ENCODE results near the gene GET3.

The GET3 gene

GRCh38 chr19:12770922-12771321 lies 33.6 kb downstream of the GET3 start:
- Histone ChIP-seq H3K4me1 (ENCODE audit: low read length) (peaks cover 22% of the 10 kb centered on the region), H3K9me3 (replicated peaks; ENCODE audit: insufficient read depth, low read length) (no peaks in the 10 kb centered on the region), H3F3A (ENCODE audit: insufficient read depth, low read length) (peaks cover 6% of the 10 kb centered on the region; the same call in 1 of the 2 replicates), H3K9me2 (replicated peaks; ENCODE audit: insufficient read depth, low read length) (no peaks in the 10 kb centered on the region), H3K4me3 (ENCODE audit: low read length) (no peak overlapping the region), H3K27ac (ENCODE audit: low read length) (no peak overlapping the region), H3K9ac (ENCODE audit: low read length) (no peak overlapping the region), H3K27me3 (replicated peaks; ENCODE audit: insufficient read depth, low read length) (no peaks in the 10 kb centered on the region), H2AFZ (ENCODE audit: low read length) (no peak overlapping the region), H3K36me3 (replicated peaks; ENCODE audit: insufficient read depth, low read length) (no peaks in the 10 kb centered on the region), H4K20me1 (ENCODE audit: insufficient read depth, low read length) (no peaks in the 10 kb centered on the region), H3K79me2 (ENCODE audit: low read length) (no peaks in the 10 kb centered on the region), H3K4me2 (ENCODE audit: low read depth, low read length) (no peak overlapping the region)
- TF ChIP-seq EZH2phosphoT487 (IDR thresholded peaks at IDR 0.05; ENCODE audit: low read length): no peak
- TF ChIP-seq, protein P1, sequence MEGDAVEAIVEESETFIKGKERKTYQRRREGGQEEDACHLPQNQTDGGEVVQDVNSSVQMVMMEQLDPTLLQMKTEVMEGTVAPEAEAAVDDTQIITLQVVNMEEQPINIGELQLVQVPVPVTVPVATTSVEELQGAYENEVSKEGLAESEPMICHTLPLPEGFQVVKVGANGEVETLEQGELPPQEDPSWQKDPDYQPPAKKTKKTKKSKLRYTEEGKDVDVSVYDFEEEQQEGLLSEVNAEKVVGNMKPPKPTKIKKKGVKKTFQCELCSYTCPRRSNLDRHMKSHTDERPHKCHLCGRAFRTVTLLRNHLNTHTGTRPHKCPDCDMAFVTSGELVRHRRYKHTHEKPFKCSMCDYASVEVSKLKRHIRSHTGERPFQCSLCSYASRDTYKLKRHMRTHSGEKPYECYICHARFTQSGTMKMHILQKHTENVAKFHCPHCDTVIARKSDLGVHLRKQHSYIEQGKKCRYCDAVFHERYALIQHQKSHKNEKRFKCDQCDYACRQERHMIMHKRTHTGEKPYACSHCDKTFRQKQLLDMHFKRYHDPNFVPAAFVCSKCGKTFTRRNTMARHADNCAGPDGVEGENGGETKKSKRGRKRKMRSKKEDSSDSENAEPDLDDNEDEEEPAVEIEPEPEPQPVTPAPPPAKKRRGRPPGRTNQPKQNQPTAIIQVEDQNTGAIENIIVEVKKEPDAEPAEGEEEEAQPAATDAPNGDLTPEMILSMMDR (IDR thresholded peaks at IDR 0.05; ENCODE audit: low read length): no peak
- TF ChIP-seq EZH2 (optimal IDR thresholded peaks at IDR 0.05; ENCODE audit: low read depth, low read length): no peak
- no peak for DNase-seq

GRCh38 chr19:12772323-12772722 lies 35.0 kb downstream of the GET3 start:
- no peaks in the 10 kb centered on the region for H4K20me1 ChIP-seq (ENCODE audit: insufficient read depth, low read length)
- no peaks in the 10 kb centered on the region for H3K9me3 ChIP-seq (replicated peaks; ENCODE audit: insufficient read depth, low read length)
- peaks cover 19% of the 10 kb centered on the region for H3K4me1 ChIP-seq (ENCODE audit: low read length)
- no peak overlapping the region for H3K27ac ChIP-seq (ENCODE audit: low read length)
- no peak for DNase-seq
- H3K9ac ChIP-seq (ENCODE audit: low read length): no peak overlapping the region
- H3K9me2 ChIP-seq (replicated peaks; ENCODE audit: insufficient read depth, low read length): no peaks in the 10 kb centered on the region
- H3K4me3 ChIP-seq (ENCODE audit: low read length): no peak overlapping the region
- no peaks in the 10 kb centered on the region for H3K27me3 ChIP-seq (replicated peaks; ENCODE audit: insufficient read depth, low read length)
- no peak overlapping the region for H3K4me2 ChIP-seq (ENCODE audit: low read depth, low read length)
- no peaks in the 10 kb centered on the region for H3K36me3 ChIP-seq (replicated peaks; ENCODE audit: insufficient read depth, low read length)
- no peak overlapping the region for H2AFZ ChIP-seq (ENCODE audit: low read length)
- peaks cover 6% of the 10 kb centered on the region; the same call in 1 of the 2 replicates for H3F3A ChIP-seq (ENCODE audit: insufficient read depth, low read length)
- no peaks in the 10 kb centered on the region for H3K79me2 ChIP-seq (ENCODE audit: low read length)
- no peak for TF ChIP-seq EZH2 (optimal IDR thresholded peaks at IDR 0.05; ENCODE audit: low read depth, low read length)
- no peak for TF ChIP-seq EZH2phosphoT487 (IDR thresholded peaks at IDR 0.05; ENCODE audit: low read length)
- TF ChIP-seq, protein P1 (IDR thresholded peaks at IDR 0.05; ENCODE audit: low read length): no peak

- peaks cover 23% of the 10 kb centered on the region for H3K4me1 ChIP-seq (ENCODE audit: low read length)
- no peaks in the 10 kb centered on the region for H3K36me3 ChIP-seq (replicated peaks; ENCODE audit: insufficient read depth, low read length)
- H3K9me2 ChIP-seq (replicated peaks; ENCODE audit: insufficient read depth, low read length): no peaks in the 10 kb centered on the region
- no peaks in the 10 kb centered on the region for H4K20me1 ChIP-seq (ENCODE audit: insufficient read depth, low read length)
- H3K27me3 ChIP-seq (replicated peaks; ENCODE audit: insufficient read depth, low read length): no peaks in the 10 kb centered on the region
- TF ChIP-seq EZH2phosphoT487 (IDR thresholded peaks at IDR 0.05; ENCODE audit: low read length): no peak
- TF ChIP-seq, protein P1 (IDR thresholded peaks at IDR 0.05; ENCODE audit: low read length): peak; percentile 38
- H3F3A ChIP-seq (ENCODE audit: insufficient read depth, low read length): peaks cover 6% of the 10 kb centered on the region; the same call in 1 of the 2 replicates
- no peak overlapping the region for H3K4me3 ChIP-seq (ENCODE audit: low read length)
- H3K4me2 ChIP-seq (ENCODE audit: low read depth, low read length): no peak overlapping the region
- peak; percentile 32 for DNase-seq
- H3K27ac ChIP-seq (ENCODE audit: low read length): no peak overlapping the region
- H2AFZ ChIP-seq (ENCODE audit: low read length): no peak overlapping the region
- no peaks in the 10 kb centered on the region for H3K9me3 ChIP-seq (replicated peaks; ENCODE audit: insufficient read depth, low read length)
- no peak overlapping the region for H3K9ac ChIP-seq (ENCODE audit: low read length)
- no peaks in the 10 kb centered on the region for H3K79me2 ChIP-seq (ENCODE audit: low read length)
These were observed 36.3 kb downstream of the GET3 start for GRCh38 chr19:12773571-12773970.

Measured in MM.1S (cell line).